8988T (cell line): ENCODE measurements around the gene HHAT.

ENCODE experiments used
- DNase-seq: peaks from one replicate; pipeline ENCODE4 v3.0.0; 2011

The HHAT gene

GRCh38 chr1:210618369-210618768, 289.7 kb downstream of the HHAT start:
- no peak for DNase-seq

GRCh38 chr1:210620867-210621488, 292.3 kb downstream of the HHAT start:
- DNase-seq: no peak

- no peak for DNase-seq
Measured at GRCh38 chr1:210621712-210622111, 293.0 kb downstream of the HHAT start.

- DNase-seq: no peak
Measured at GRCh38 chr1:210624722-210625121, 296.0 kb downstream of the HHAT start.

- no peak for DNase-seq
Measured at GRCh38 chr1:210625715-210626114, 297.0 kb downstream of the HHAT start.

- no peak for DNase-seq
Measured at GRCh38 chr1:210626341-210626740, 297.6 kb downstream of the HHAT start.

- DNase-seq: no peak
Measured at GRCh38 chr1:210627755-210628154, 299.1 kb downstream of the HHAT start.

GRCh38 chr1:210629276-210629675, 300.6 kb downstream of the HHAT start:
- DNase-seq: no peak

GRCh38 chr1:210631399-210631798, 302.7 kb downstream of the HHAT start:
- no peak for DNase-seq

- DNase-seq: no peak
Measured at GRCh38 chr1:210633140-210633539, 304.4 kb downstream of the HHAT start.

- DNase-seq: no peak
Measured at GRCh38 chr1:210633636-210634035, 304.9 kb downstream of the HHAT start.

GRCh38 chr1:210635108-210635507, 306.4 kb downstream of the HHAT start:
- DNase-seq: no peak

- no peak for DNase-seq
Measured at GRCh38 chr1:210641582-210641981, 312.9 kb downstream of the HHAT start.

GRCh38 chr1:210645582-210646257, 317.0 kb downstream of the HHAT start:
- no peak for DNase-seq

GRCh38 chr1:210646258-210646616, 317.5 kb downstream of the HHAT start:
- no peak for DNase-seq

GRCh38 chr1:210647406-210648333, 319.0 kb downstream of the HHAT start:
- no peak for DNase-seq

- DNase-seq: no peak
Measured at GRCh38 chr1:210648588-210649269, 320.0 kb downstream of the HHAT start.

GRCh38 chr1:210650403-210650802, 321.7 kb downstream of the HHAT start:
- DNase-seq: no peak

GRCh38 chr1:210652329-210652954, 323.7 kb downstream of the HHAT start:
- no peak for DNase-seq

GRCh38 chr1:210653771-210654170, 325.1 kb downstream of the HHAT start:
- no peak for DNase-seq

GRCh38 chr1:210654176-210654981, 325.7 kb downstream of the HHAT start:
- DNase-seq: no peak

GRCh38 chr1:210655511-210655910, 326.8 kb downstream of the HHAT start:
- no peak for DNase-seq
